Measurements from ENCODE around the gene PAQR6. TPM values are rescaled to one million over a fixed set of nuclear protein-coding genes. Genes with fewer than 3 reads are reported as not detected.

PAQR6 gene
- total and polyA plus RNA-seq, 2 of the 8 experiments (the other 6 are each of a cell fraction or from before 2014, with no cell fraction given), result 7.1 to 11.3 TPM

- TF ChIP-seq KDM1A (IDR thresholded peaks at IDR 0.05; ENCODE audit: borderline replicate concordance, low read length) (no peak), EP300 (IDR thresholded peaks at IDR 0.05; ENCODE audit: borderline replicate concordance in 1 of 2, low read depth in 2 of 2, low read length in 2 of 2) (no peak), NRF1 (IDR thresholded peaks at IDR 0.05; ENCODE audit: low read depth, low read length) (no peak), SP2 (IDR thresholded peaks at IDR 0.05; ENCODE audit: low read length) (no peak)
- no peak overlapping the region for H2AK5ac ChIP-seq (ENCODE audit: low read depth, low read length)
- H3K79me2 ChIP-seq (ENCODE audit: control insufficient read depth in 1 of 2, insufficient read depth in 2 of 2, low read length in 2 of 2), result peaks cover 7 to 17% of the 10 kb centered on the region in 2 experiments
- FAIRE-seq, result no peak
- no peak overlapping the region for H2BK5ac ChIP-seq (ENCODE audit: low read depth, low read length)
- H2BK120ac ChIP-seq (replicated peaks; ENCODE audit: low read depth, low read length), result no peak overlapping the region
- no peak overlapping the region for H3K9ac ChIP-seq (replicated peaks in 1 of 4; ENCODE audit: extremely low read depth in 1 of 4, low read depth in 3 of 4, low read length in 3 of 4)
- no peak for DNase-seq (ENCODE audit: low read depth in 1 of 2, low spot score in 2 of 2)
- H4K5ac ChIP-seq (ENCODE audit: insufficient read length, low read depth, low read length), result no peak overlapping the region
- CTCF ChIA-PET (ENCODE audit: partially characterized antibody), result interaction anchor here (0.6 to 4.5 kb wide), 9 partner anchors 9 to 83 kb away, joined by 3 to 18 read pairs (median 6); no protein-coding TSS in a partner anchor
- no peak overlapping the region for H4K8ac ChIP-seq (ENCODE audit: extremely low read depth, insufficient read depth, low read length)
- H3K4ac ChIP-seq (replicated peaks; ENCODE audit: insufficient read length, low read depth, low read length), result no peak overlapping the region
- H2BK20ac ChIP-seq (ENCODE audit: low read length), result no peak overlapping the region
- no peaks in the 10 kb centered on the region for H3K27me3 ChIP-seq (replicated peaks in 1 of 4; ENCODE audit: control insufficient read depth in 3 of 4, extremely low read depth in 1 of 4, insufficient read depth in 3 of 4, low read length in 3 of 4)
- no peak overlapping the region for H3K27ac ChIP-seq (ENCODE audit: low read depth, low read length)
- POLR2A ChIA-PET (ENCODE audit: partially characterized antibody), result interaction anchor here (0.8 to 6.5 kb wide), 13 partner anchors 9 to 101 kb away, joined by 3 to 77 read pairs (median 5); partner anchors contain the start of genes LMNA, PAQR6 and SLC25A44
- no peak overlapping the region for H3K14ac ChIP-seq (ENCODE audit: insufficient read length)
- H2BK12ac ChIP-seq (ENCODE audit: low read depth, low read length), result no peak overlapping the region
- no peak overlapping the region for H3K18ac ChIP-seq (ENCODE audit: extremely low read depth, low read length)
- 94% methylated on average over 3 of the region's 3 CpGs; no CpG with 5 or more reads in 1 of the 2 experiments for WGBS, 2 experiments (ENCODE audit: extremely low coverage in 1 of 2, insufficient coverage in 1 of 2, insufficient read length in 1 of 2, insufficient replicate concordance in 2 of 2, low coverage in 1 of 2, low lambda C conversion rate in 2 of 2, missing lambda C conversion rate in 1 of 2)
- no peak overlapping the region for H3K56ac ChIP-seq (replicated peaks; ENCODE audit: insufficient read length, low read depth, low read length)
- H3K79me1 ChIP-seq (ENCODE audit: low read depth, low read length), result peaks cover 2% of the 10 kb centered on the region
- H3K9me3 ChIP-seq (ENCODE audit: insufficient read depth in 2 of 2, low read depth in 1 of 2, low read length in 1 of 2), result no peaks in the 10 kb centered on the region
- H4K91ac ChIP-seq (replicated peaks; ENCODE audit: insufficient read length, low read length), result no peak overlapping the region
- H2BK15ac ChIP-seq (ENCODE audit: low read length), result no peak overlapping the region
- H2AFZ ChIP-seq (ENCODE audit: low read length), result no peak overlapping the region
- no peak overlapping the region for H3K4me2 ChIP-seq (ENCODE audit: insufficient read depth in 1 of 2, low read depth in 2 of 2, low read length in 2 of 2)
- H3K23ac ChIP-seq (ENCODE audit: insufficient read length), result no peak overlapping the region
- no peaks in the 10 kb centered on the region for H4K20me1 ChIP-seq (replicated peaks in 1 of 2; ENCODE audit: control insufficient read depth in 1 of 2, insufficient read depth in 2 of 2, low read length in 2 of 2)
- H3K4me3 ChIP-seq (ENCODE audit: extremely low read depth in 1 of 4, insufficient read depth in 2 of 4, low read depth in 3 of 4, low read length in 4 of 4), result no peak overlapping the region
- peaks cover 0 to 5% (median 4%) of the 10 kb centered on the region in 4 experiments; a peak in 5 of 7 replicates for H3K4me1 ChIP-seq (replicated peaks in 1 of 4; ENCODE audit: control insufficient read depth in 3 of 4, insufficient read depth in 4 of 4, low read length in 3 of 4)
- H3K23me2 ChIP-seq (ENCODE audit: low read depth, low read length), result 0 out of 2 replicates have a peak, but pooled peaks cover 6% of the 10 kb centered on the region
- H3K36me3 ChIP-seq (ENCODE audit: control insufficient read depth in 2 of 4, insufficient read depth in 4 of 4, low read length in 3 of 4), result peaks cover under 1 to 32% (median 4%) of the 10 kb centered on the region in 4 experiments; a peak in 6 of 8 replicates
Observed at GRCh38 chr1:156211243-156211642, 36.6 kb downstream of the PAQR6 start.
